ENCODE results near the gene DCC. TPM values are rescaled to one million over a fixed set of nuclear protein-coding genes. Genes with fewer than 3 reads are reported as not detected.

The DCC gene
- total and polyA plus RNA-seq, 12 donors = under 0.01 to 0.89 (median 0.09) TPM; not detected in 8

DNA sequence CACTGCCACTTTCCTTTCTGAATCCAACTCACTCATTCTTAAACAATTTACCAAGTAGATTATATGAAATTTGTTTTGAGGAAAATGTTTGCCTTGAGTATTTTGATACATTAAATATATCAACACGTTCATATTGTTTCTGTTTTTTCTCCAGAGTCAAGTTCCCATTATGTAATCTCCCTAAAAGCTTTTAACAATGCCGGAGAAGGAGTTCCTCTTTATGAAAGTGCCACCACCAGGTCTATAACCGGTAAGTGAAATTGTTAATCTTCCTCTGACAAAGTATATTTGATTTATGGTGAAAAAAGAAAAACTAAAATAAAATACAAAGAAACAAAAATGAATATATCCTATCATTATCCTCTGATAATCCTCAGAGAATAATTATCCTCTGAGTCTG lies 1045.9 kb downstream of the DCC start:
- TF ChIP-seq, protein P1, sequence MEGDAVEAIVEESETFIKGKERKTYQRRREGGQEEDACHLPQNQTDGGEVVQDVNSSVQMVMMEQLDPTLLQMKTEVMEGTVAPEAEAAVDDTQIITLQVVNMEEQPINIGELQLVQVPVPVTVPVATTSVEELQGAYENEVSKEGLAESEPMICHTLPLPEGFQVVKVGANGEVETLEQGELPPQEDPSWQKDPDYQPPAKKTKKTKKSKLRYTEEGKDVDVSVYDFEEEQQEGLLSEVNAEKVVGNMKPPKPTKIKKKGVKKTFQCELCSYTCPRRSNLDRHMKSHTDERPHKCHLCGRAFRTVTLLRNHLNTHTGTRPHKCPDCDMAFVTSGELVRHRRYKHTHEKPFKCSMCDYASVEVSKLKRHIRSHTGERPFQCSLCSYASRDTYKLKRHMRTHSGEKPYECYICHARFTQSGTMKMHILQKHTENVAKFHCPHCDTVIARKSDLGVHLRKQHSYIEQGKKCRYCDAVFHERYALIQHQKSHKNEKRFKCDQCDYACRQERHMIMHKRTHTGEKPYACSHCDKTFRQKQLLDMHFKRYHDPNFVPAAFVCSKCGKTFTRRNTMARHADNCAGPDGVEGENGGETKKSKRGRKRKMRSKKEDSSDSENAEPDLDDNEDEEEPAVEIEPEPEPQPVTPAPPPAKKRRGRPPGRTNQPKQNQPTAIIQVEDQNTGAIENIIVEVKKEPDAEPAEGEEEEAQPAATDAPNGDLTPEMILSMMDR (IDR thresholded peaks at IDR 0.05) = no peak
- DNase-seq (no peak), ATAC-seq (no peak)
- no peaks in the 10 kb centered on the region for H3K27me3 ChIP-seq
- intact Hi-C loops (cut with DNase I) = no loop called here
- H3K4me3 ChIP-seq = no peak overlapping the region
- WGBS, 2 donors = 66 to 67% methylated on average over 3 of the region's 3 CpGs
- H3K9me3 ChIP-seq = no peaks in the 10 kb centered on the region
- H3K36me3 ChIP-seq = no peaks in the 10 kb centered on the region
- H3K27ac ChIP-seq = no peak overlapping the region
- H3K4me1 ChIP-seq = no peaks in the 10 kb centered on the region

DNA sequence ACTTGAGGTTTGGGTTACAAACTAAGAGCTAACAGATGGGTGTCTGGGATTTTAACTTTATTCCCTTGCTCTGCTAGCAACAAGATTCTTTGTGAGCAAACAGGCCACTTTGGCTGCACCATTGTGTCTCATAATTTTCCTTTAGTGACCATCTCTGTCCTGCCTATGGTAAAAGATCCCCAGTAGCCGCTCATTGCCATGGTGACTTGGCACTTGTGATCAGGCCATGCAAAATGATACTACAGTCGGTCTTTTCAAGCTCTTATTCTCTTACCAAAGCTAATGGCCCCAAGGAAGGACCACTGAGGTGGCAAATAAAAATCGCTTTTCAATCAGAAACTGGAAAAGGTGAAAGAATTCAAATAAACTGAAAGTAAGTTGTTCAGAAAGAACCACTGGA lies 1047.6 kb downstream of the DCC start:
- Histone ChIP-seq H3K27ac (no peak overlapping the region), H3K9me3 (no peaks in the 10 kb centered on the region), H3K27me3 (no peaks in the 10 kb centered on the region), H3K36me3 (no peaks in the 10 kb centered on the region), H3K4me1 (no peaks in the 10 kb centered on the region), H3K4me3 (no peak overlapping the region)
- ATAC-seq (no peak), DNase-seq (no peak)
- intact Hi-C loops (cut with DNase I) = no loop called here
- TF ChIP-seq, protein P1 (IDR thresholded peaks at IDR 0.05) = no peak
- 69 to 74% methylated on average over 3 of the region's 3 CpGs for WGBS, 2 donors

DNA sequence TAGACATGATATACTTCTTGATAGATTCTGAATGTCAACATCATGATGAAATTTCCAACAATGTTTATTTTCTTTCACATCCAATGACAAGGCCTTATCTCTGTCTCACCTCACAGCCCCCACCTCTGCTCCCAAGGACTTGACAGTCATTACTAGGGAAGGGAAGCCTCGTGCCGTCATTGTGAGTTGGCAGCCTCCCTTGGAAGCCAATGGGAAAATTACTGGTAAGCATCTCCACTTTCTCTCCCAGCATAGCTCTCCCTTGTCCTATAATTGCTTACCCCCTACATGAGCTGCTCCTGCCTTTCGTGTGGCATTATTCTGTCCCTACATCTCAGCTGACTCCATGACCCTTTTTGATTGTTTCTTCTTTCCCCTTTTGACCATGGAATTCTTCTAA lies 1062.7 kb downstream of the DCC start:
- Histone ChIP-seq H3K4me1 (no peaks in the 10 kb centered on the region), H3K36me3 (no peaks in the 10 kb centered on the region), H3K27me3 (no peaks in the 10 kb centered on the region), H3K9me3 (no peaks in the 10 kb centered on the region), H3K4me3 (no peak overlapping the region), H3K27ac (no peak overlapping the region)
- TF ChIP-seq, protein P1 (IDR thresholded peaks at IDR 0.05) = no peak
- intact Hi-C loops (cut with DNase I) = no loop called here
- DNase-seq (no peak), ATAC-seq (no peak)
- WGBS, 2 donors = 51 to 58% methylated on average over 3 of the region's 3 CpGs

DNA sequence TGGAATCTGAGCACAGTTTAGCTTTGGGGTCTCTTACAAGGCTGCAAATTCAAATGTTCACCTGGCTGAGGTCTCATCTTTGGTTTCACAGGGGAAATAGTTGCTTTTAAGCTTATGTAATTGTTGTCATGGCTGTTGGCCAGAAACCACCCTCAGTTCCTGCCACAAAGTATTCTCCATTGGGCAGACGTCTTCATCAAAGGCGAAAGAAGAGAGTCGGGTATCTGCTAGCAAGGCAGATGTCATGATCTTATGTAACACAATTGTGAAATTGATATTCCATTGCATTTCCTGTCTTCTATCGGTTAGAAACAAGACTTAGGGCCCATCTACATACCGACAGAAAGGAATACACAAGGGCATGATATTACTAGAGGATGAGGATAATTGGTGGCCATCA lies 1068.3 kb downstream of the DCC start:
- intact Hi-C loops (cut with DNase I) = no loop called here

More for the DNA sequence above, 1068.3 kb downstream of the DCC start:
- Histone ChIP-seq H3K27me3 (no peaks in the 10 kb centered on the region), H3K9me3 (no peaks in the 10 kb centered on the region), H3K36me3 (no peaks in the 10 kb centered on the region), H3K4me1 (no peaks in the 10 kb centered on the region), H3K27ac (no peak overlapping the region), H3K4me3 (no peak overlapping the region)
- no peak for ATAC-seq
- WGBS, 2 donors = 83 to 85% methylated on average over 5 of the region's 5 CpGs
- TF ChIP-seq, protein P1 (IDR thresholded peaks at IDR 0.05) = no peak
- no peak for DNase-seq
